ENCODE data around the gene PDZD2.

GRCh38 chr5:32150366-32150765 is 511.4 kb downstream of the PDZD2 start:
- TF ChIP-seq POLR2A (IDR thresholded peaks at IDR 0.05) (no peak), CTCF (IDR thresholded peaks at IDR 0.05) (no peak)
